ENCODE measurements around the gene SNRPA.

SNRPA gene

DNA sequence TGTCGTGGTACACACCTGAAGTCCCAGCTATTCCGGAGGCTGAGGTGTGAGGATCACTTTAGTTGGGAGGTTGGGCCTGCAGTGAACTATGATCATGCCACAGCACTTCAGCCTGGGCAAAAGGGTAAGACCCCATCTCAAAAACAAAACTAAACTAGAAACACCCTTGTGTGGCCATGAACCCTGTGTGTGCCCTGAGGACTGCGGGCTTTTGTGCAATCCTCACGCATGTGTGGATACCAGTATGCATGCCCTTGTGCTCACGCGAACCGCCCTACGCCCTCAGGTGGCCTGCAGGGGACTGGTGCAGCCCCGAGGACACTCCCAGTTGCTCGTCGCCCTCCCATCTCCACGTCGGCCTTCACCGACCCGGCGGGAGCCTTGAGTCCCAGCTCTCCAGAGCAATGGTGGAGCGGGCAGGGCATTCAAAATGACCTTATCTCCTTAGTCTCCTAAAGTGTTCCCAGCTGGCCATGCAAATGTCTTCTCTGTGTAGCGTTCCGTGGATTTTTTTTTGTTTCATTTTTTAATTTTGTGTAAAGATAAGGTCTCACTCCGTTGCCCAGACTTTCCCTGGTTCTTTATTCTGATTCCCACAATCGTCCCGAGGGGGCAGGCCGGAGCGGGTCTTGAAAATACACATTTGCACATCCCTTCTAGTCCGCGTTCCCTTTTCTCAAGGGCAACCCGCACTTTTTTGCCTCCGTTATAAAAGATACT lies 47.1 kb downstream of the SNRPA start:
- POLR2A ChIA-PET, result interaction anchor here (0.7 to 2.4 kb wide), 5 partner anchors 16 to 81 kb away, joined by 3 to 35 read pairs (median 3); partner anchors contain the start of genes ACTMAP, COQ8B, ITPKC and RAB4B
- DNase-seq (ENCODE audit: extremely low spot score), result peak; percentile 79
- peak; percentile 61 for TF ChIP-seq CTCF (IDR thresholded peaks at IDR 0.05; ENCODE audit: control extremely low read depth, extremely low read depth, low read depth, missing control alignments)
- CTCF ChIA-PET, result interaction anchor here (0.7 to 3.2 kb wide), 9 partner anchors 8 to 135 kb away, joined by 3 to 23 read pairs (median 4); partner anchors contain the start of gene RAB4B

DNA sequence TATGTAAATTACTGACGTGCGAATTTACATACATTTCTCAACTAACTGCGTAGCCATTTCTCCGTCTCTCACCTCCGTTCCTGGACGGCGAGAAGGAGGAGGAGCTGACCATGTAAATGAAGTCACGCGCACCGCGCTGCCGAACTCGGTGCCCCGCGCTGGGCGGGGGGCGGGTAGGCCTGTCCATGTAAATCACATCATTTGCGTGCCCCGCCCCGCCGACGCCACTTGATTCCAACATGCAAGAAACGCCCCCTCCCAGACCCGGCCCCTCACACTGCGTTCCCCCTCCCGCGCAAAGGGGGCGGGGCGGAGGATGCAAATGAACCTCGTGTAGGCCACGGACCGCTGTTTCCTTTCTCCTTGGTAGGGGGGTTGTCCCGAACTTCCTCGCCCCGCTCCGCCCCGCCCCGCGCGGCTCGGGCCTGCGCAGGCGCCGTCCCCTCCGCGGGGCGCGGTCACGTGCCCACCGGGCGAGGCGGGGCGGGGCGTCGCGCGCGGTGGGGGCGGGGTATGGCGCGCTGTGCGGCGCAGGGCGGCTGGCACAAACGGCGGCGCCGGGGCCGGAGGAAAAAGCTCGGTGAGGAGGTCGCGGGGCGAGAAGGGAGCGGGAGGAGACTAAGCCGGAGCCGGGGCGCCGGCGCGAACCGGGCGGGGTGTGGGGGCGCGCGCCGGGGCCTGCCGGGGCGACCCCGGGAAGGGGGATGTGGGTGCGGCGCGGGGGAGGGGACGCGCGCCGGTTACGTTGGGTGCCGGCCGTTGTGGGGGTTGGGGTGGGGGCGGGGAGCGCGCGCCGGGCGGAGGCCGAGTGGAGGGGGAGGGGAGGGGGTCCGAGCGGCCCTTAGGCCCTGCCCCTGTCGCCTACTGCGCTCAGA lies 47.9 kb downstream of the SNRPA start, which contains the start of gene EGLN2:
EGLN2 (plus strand) TSS at position 509 of the 875 bp plus-strand sequence. CDS start 1,382 bp downstream, outside the sequence.
- no peak for TF ChIP-seq CTCF (IDR thresholded peaks at IDR 0.05; ENCODE audit: control extremely low read depth, extremely low read depth, low read depth, missing control alignments)
- CTCF ChIA-PET, result interaction anchor here (0.7 to 3.2 kb wide), 9 partner anchors 8 to 136 kb away, joined by 3 to 23 read pairs (median 4); partner anchors contain the start of gene RAB4B
- DNase-seq (ENCODE audit: extremely low spot score), result peak; percentile 97
- POLR2A ChIA-PET, result interaction anchor here (0.6 to 2.4 kb wide), 7 partner anchors 17 to 106 kb away, joined by 3 to 35 read pairs (median 3); partner anchors contain the start of genes ACTMAP, COQ8B, ITPKC and RAB4B

- DNase-seq (ENCODE audit: extremely low spot score), result peak; percentile 50
- CTCF ChIA-PET, result interaction anchor here (1.3 to 3.2 kb wide), 2 partner anchors 13 to 83 kb away, joined by 3 to 12 read pairs; partner anchors contain the start of genes COQ8B and ITPKC
- no peak for TF ChIP-seq CTCF (IDR thresholded peaks at IDR 0.05; ENCODE audit: control extremely low read depth, extremely low read depth, low read depth, missing control alignments)
- POLR2A ChIA-PET, result interaction anchor here (1.1 to 1.4 kb wide), 3 partner anchors 21 to 83 kb away, joined by 3 read pairs; partner anchors contain the start of genes COQ8B and ITPKC
These were observed 48.7 kb downstream of the SNRPA start for GRCh38 chr19:40799558-40800338.

DNA sequence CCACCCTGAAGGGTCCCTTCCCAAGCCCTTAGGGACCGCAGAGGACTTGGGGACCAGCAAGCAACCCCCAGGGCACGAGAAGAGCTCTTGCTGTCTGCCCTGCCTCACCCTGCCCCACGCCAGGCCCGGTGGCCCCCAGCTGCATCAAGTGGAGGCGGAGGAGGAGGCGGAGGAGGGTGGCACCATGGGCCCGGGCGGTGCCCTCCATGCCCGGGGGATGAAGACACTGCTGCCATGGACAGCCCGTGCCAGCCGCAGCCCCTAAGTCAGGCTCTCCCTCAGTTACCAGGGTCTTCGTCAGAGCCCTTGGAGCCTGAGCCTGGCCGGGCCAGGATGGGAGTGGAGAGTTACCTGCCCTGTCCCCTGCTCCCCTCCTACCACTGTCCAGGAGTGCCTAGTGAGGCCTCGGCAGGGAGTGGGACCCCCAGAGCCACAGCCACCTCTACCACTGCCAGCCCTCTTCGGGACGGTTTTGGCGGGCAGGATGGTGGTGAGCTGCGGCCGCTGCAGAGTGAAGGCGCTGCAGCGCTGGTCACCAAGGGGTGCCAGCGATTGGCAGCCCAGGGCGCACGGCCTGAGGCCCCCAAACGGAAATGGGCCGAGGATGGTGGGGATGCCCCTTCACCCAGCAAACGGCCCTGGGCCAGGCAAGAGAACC lies 49.5 kb downstream of the SNRPA start:
- POLR2A ChIA-PET, result interaction anchor here (1.1 to 1.4 kb wide), 2 partner anchors 22 to 23 kb away, joined by 3 read pairs; no protein-coding TSS in a partner anchor

DNA sequence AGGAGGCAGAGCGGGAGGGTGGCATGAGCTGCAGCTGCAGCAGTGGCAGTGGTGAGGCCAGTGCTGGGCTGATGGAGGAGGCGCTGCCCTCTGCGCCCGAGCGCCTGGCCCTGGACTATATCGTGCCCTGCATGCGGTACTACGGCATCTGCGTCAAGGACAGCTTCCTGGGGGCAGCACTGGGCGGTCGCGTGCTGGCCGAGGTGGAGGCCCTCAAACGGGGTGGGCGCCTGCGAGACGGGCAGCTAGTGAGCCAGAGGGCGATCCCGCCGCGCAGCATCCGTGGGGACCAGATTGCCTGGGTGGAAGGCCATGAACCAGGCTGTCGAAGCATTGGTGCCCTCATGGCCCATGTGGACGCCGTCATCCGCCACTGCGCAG lies 50.0 kb downstream of the SNRPA start:
- CTCF ChIA-PET, result interaction anchor here (1.3 kb wide), 1 partner anchor 84 kb away, joined by 3 read pairs; the partner anchor contains the start of genes COQ8B and ITPKC
- TF ChIP-seq CTCF (IDR thresholded peaks at IDR 0.05; ENCODE audit: control extremely low read depth, extremely low read depth, low read depth, missing control alignments), result no peak
- DNase-seq (ENCODE audit: extremely low spot score), result no peak
- POLR2A ChIA-PET, result interaction anchor here (1.4 kb wide), 1 partner anchor 23 kb away, joined by 3 read pairs; no protein-coding TSS in a partner anchor

More for the DNA sequence above, 49.5 kb downstream of the SNRPA start:
- TF ChIP-seq CTCF (IDR thresholded peaks at IDR 0.05; ENCODE audit: control extremely low read depth, extremely low read depth, low read depth, missing control alignments), result no peak
- CTCF ChIA-PET, result interaction anchor here (1.3 kb wide), 1 partner anchor 84 kb away, joined by 3 read pairs; the partner anchor contains the start of genes COQ8B and ITPKC
- no peak for DNase-seq (ENCODE audit: extremely low spot score)

All from GM10248 (cell line).